HUDEP-2 (cell line): ENCODE results near the gene MAP2K5.

ENCODE experiments used
- DNase-seq, 76 experiments: peaks; one replicate each; lab custom pipeline; 2025; ENCODE audit not compliant: unreplicated experiment in 76 of 76; lab: John Stamatoyannopoulos, UW

The MAP2K5 gene

DNA sequence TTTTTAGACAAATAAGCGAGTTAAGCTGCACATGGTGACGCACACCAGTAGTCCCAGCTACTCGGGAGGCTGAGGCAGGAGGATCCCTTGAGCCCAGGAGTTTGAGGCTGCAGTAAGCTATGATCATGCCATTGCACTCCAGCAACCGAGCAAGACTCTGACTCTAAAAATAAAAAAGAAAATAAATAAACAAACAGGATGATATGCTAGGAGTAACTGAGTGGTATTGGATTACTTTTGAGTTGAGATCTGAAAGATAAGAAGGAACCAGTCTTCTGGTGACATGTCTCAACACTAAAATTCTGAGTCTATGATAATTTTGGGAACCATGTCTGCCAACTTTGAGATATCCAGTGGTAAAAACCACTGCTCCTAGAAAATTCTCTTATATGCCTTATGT, 173.7 kb downstream of the MAP2K5 start:
- no peak for DNase-seq

DNA sequence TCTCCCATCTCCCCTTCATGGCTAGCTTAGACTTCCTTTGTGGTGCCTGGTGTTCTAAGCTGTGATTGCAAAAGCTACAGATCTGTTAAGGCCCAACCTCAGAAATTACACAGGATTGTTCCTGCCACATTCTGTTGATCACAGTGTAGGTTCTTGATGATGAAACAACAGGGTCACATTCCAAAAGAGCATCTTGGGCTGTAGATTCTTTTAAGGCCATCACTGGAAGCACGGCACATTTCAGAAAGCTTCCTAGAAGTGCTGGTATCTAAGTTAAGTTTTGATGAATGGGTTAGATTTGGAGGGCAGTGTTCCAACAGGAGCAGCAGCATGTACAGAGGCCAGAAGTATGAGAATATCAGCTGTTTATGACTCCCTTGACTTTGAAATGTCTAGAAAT, 175.3 kb downstream of the MAP2K5 start:
- DNase-seq: no peak

DNA sequence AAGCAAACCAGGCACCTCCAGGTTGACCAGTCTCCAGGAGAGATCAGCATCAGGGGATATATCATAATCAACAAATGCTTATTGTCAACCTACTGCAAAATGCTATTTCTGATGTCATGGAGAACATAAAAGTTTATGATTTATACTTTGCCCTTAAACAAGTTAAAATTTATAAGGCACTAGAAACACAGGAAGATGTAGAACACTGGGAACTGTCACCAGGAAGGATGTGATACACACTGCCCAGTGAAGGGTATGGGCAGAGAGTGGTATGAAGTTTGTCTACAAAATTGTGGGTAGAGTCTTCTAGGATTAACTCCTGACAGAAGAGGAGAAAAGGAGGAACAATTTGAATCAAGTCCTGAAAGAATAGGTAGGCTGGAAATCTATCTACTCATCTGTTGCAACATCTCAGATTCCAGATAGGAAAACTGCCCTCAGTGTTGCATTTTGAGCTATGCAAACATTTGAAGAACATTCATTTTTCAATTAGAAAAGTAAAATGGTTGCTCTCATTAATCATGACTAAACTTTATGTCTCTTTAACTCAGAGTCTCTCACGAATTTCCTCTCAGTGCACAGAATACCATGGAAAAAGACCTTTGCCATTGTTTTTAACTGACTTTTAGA, 176.9 kb downstream of the MAP2K5 start:
- no peak for DNase-seq

DNA sequence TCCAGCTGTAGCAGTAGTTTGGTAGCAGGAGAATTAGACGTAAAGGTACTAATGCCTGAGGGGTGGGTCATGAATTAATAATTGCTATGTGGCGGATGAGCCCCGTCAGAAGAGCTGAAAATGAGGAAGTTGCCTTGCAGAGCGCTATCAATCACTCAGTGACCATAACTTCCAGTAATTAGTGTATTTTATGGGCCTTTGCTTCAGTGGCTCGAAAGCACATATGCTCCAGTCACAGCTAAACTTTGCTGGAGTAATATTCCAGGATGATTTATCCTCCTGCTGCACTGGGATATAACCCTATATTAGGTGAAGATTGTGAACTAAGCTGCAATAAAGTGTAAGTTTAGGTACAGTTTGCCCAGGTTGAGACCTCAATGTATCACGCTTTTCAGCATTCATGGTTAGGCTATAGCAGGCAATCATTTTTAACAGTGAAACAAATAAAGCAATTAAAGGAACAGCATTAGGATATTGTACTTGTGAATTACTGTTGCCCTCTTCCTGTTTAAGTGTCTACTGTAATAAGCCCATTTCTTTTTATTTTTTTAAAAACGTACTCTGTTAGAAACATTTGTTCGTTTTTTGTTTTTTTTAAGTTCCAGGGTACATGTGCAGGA, 178.2 kb downstream of the MAP2K5 start:
- DNase-seq: no peak

DNA sequence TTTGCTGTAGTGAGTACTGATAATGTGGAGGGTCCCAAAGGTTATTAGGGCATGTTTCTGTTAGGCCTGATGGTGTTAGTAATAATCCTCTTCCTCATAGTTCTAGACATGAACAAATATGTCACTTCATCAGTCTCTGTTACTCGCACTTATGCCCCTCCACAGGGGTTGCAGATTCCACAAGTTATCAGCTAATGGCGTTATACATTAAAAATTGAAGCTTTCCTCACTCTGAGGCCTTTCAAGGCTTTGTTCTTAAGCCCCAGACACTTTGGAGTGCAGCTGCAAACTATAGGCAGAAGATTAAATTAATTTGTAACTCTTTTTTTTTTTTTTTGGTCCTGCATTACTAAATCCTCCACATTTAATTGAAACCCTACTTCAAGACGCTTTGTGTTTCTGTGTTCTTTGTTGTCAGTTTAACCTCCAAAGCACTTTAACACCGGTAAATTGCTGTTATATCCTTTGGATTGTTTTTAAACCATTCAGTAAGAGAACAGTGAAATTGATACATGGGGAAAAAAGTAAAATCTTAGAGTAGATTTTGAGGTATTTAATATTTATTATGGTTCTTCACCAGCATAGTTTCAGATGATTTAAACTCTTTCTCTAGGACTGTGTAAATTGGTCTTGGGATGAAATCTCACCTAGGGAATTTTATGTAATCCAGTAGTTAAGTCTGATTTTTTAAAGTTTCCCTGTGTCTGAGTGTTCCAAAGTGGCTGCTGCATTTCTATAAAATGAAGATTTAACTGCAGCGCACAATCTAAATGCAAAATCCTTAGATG, 179.7 kb downstream of the MAP2K5 start:
- no peak for DNase-seq

DNA sequence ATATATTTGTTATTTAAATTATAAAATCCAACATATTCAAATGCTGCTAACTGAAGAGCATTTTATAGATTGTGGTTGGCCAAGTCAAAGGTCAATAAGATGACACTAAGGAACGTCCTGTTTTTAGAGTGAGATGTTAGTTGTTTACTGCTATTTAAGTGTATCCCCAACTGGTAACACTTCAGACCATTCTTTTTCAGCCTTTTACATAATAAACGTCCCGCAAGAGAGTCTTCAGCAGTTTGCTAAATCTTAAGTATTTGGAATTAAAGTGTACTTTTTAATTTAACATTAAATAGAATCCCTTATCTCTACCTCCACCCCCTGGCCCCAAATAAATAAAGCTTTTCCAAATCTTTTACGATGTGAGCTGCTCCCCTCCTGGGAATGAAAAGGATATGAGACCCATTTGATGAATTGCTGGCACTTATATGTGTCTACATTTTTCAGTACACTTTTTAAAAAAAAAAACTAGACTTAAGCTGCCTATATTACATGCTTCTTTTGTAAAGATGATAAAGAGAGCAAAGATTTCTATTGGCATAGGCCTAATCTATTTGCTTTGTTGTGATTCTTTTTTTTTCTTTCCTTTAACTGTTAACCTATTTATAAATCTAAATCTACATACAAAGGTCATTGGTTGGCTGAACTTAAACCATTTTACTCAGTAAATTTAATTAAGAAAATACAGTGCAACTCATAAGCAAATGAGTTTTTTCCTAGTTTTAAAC, 181.0 kb downstream of the MAP2K5 start:
- no peak for DNase-seq

DNA sequence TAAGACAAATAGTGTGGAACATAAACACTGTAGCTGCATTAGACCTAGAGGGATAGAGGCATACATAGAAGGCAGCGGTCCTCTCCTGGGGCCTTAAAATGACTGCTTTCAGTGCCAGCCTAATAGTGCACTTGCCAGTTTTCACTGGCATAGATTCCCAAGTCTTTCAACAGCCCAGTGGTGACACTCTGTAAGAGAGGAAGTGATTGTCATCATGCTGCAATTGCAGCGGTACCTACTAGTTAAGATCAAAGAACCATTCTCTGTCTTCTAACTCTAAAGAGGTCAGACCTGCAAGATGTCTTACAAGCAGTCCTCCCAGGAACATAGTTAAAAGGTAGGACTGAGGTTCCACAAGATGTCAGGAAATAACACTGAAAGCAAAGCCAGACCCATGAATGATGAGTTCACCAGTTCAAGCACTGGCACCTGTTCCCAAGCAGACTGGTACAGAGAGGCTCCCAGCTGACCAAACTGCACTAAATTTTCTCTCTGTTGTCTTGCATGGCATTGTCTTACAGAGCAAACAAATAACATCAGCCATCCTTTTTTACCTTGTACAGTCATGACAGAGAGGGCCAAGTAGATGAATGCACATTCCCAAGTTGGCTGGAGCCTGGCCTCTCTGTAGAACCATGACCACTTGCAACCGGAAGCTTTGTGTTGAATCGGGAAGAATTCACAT, 182.3 kb downstream of the MAP2K5 start:
- DNase-seq: no peak

DNA sequence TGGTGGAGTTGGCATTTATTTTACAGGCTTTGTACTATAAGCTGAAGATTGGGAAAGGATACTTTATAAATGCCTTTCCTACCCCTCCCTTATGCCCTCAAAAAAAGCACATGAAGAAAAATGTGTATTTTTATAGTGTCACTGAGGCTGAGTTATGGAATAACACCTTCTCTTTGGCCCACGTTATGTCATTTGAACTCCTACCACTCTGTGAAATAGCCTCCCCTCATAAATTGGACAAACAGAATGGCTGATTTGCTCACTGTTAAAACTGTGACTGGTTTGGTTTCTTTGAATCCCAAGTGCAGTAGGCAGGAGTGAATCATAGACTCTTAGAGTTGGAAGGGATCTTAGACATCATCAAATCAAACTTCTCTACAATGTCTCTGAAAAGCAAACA, 187.6 kb downstream of the MAP2K5 start:
- no peak for DNase-seq

DNA sequence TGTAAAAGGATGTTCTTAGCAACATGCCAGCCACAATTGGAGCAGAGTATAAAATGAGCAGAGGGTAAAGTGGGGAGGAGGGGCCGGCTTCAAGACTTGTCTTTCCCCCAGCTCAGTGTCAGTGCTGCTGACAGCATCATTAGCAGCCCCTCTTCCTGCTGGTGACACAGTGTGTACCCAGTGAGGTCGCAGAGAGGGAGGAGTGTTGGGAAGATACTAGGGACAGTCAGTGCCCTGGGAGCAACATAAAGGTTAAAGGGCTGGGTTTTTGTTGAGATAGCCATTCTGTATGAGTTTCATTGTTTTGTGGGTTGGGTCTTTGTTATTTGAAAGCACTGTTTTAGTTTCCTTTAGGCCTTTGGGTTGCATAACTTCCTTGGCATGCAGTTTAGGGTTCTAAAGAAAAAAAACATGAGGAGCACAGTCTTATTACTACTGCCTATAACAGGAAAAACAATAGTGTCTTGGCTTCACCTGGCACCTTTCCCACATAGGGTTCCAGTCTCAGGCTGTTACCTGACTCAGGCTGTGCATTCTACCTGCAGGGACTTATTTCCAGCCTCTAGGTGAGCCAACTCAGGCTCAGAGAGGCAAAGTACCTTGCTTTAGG, 188.7 kb downstream of the MAP2K5 start:
- DNase-seq: no peak

DNA sequence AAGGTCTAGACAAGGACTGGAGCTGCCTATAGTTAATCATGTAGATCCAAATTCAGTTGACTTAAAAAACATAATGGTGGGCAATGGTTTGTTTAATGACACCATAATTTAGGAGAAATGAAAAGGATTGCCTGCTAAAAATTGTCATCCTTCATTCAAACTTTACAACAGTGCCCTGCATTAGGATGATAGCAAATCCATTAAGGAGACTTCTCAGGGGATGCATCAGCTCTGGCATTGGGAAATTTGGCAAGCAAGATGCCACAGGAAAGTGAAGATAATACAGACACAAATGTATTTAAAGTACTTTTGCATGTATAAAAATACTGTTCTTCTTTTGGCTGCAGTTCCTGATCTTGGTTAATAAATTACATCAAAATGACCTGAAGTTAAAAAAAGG, 189.7 kb downstream of the MAP2K5 start:
- DNase-seq: no peak

DNA sequence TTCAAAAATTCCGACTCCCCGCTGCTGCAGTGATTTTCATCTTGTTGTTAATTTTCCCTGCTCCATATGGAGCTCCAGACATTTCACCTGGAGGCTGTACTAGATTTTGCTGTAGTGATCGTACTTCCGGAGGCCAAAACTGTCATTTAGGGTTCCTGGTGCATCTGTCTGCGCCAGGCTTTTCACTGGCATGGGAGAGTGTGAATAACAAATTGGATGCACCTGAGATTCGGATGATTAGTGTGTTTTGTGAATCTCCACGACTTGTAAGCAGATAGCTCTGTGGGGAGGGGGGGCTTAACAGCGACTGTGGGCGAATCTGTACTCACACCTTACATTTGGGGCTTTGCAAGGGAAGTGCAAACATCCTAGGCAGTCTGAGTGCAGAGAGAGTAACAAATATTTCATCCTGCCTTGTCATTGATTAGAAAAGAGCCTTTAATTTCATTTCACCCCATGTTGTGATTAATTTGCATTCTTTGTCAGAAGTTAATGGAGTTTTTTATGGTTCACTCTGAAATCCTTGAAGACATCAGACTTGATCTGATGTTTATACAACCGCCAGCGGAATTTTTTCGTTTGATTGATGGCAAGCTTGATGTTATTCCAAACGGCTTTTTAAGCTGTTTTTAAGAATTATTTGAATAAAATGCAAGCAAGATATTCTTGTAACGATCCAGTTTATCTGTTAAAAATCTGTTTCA, 190.3 kb downstream of the MAP2K5 start:
- no peak for DNase-seq

DNA sequence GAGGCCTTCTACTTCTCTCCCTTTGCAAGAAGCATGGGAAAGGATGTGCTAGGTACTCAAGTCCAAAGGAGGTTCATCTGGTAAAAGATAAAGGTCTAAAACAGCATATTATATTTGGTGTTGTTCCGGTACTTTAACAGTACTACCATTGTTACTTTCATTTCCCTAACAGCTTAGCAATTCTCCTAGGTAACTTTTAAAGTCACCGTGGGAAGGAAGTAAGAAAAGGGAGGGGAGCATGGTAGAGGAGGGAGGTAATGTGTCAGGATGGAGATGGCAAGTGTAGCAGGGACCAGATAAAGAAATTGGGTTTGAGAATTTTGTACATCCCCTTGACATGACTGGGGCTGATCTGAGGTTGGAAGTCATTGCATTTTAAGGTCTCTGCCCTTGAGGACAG, 193.4 kb downstream of the MAP2K5 start:
- no peak for DNase-seq

DNA sequence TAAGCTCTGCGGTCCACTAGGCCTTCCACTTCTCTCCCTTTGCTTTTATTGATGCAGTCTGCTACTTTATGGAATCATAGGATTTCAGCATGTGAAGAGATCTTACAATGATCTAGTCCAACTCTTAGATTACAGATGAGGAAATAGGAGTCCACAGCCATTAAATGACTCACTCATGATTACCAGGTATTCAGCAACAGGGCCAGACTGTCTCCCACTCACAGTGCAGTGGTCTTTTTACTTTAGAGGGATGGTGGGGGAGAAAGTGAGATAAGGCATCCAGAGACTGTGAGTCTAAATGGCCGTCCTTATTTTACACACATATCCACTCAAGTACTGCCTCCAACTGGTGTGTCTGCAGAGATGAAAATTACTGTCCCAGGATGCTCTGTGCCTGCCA, 194.3 kb downstream of the MAP2K5 start:
- no peak for DNase-seq

DNA sequence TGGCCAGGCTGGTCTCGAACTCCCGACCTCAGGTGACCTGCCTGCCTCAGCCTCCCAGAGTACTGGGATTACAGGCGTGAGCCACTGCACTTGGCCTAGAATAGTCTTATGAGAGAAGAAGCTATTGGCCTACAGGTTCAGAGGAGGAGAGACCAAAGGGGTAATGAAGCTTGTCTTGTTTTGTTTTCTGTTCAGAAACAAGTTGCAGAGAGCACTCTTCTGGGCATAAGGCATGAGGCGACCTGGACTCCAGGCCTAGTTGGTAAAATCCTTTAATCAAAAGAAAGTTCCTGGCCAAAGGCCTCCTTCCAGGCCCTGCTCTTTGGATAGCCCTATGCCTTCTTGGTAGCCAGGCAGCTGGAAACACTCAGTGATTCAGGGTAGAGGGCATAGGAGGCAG, 195.6 kb downstream of the MAP2K5 start:
- no peak for DNase-seq

DNA sequence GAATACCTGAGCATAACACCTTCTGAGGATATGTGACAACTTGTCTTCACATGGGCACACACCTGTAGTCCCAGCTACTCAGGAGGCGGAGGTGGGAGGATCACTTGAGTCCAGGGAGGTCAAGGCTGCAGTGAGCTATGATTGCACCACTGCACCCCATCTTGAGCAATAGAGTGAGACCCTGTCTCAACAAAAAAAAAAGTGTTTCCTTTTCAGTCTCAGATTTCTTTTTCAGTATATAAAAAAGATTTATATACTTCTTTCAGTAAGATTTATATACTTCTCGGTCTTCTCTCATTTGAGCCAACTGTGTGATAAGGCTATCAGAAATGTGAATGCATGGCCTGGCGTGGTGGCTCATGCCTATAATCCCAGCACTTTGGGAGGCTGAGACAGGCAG, 197.9 kb downstream of the MAP2K5 start:
- DNase-seq: no peak

DNA sequence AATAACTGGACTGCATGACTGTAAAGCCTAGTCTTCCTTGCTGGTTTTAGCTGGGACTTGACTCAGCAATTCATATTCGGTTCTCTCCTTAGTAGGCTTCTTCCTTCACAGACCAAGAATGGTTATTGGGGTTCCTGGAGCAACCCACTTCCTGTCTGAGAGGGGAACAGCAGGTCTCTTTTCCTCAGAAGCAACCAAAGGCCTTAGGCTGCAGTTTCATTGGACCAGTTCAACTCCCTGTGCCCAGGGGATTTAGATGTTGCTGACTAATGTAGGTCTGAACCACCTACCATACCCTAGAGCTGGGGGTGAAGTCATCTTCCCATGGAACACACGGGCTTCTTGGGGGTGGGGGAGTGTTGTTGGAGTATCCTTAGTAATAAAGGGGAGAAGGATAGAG, 198.8 kb downstream of the MAP2K5 start:
- no peak for DNase-seq

DNA sequence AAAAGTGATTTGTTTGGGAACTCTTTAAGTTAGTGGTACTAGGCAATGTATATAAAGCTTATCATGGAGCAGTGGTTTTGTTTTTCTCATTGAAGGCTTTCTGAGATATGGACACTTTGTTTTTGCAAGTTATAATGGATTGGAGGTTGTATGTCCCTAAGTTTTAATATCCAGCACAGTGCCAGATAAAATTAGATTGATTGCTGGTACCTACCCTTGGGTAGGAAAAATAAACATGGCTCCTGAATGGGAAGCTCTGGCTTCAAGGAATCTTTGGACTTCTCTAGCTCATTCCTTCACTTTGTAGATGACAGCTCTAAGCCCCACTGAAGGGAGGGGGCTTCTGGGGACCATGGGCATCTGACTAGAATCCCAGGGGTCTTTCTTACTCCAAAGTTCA, 201.1 kb downstream of the MAP2K5 start:
- no peak for DNase-seq

DNA sequence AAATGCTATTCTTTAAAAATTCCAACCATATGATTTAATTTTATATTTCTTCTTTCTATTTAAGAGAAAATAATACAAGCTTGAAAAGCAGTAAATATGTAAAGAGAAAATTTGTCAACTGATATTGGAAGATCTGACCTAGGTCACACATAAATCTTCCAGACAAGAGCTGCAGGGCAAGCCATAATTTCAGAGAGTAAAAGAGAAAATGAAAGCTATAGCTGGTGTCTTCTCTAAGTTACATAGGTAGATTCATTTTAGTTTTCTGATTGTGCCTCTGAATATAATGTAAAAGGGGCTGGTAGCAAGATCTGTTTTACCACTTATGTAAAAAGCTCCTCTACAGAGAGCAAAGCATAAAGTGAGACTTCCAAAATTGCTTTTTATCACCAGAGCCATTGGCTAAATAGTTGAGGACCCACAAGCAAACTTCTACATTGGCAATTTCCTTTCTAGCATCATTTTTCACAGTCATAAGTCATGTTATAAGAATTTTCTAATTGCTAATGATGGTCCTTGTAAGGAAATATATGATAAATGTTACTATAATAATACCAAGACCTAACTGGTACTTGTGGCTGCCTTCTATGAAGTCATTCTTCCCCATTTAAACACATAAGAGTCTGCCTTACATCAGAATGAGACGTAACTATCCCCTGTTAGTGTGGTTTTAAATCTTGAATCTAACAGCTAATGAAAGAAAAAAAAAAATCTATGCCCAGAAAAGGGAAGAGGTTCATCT, 202.0 kb downstream of the MAP2K5 start:
- DNase-seq: no peak
